ENCODE data around the gene UCN.
"Not testable (repeated sequence)": the region's sequence is repeated elsewhere in the genome, so short reads cannot be mapped to it uniquely, and the experiment has no call there.

Gene UCN

GRCh38 chr2:27281855-27282559, 26.2 kb downstream of the UCN start, which contains the start of gene TRIM54:
TRIM54 (plus strand) TSS chr2:27282429; CDS start chr2:27282732, 303 bp downstream.
- DNase-seq: no peak

GRCh38 chr2:27281442-27281841, 26.8 kb downstream of the UCN start:
- no peak for DNase-seq

- DNase-seq: no peak
Measured at GRCh38 chr2:27280826-27281225, 27.4 kb downstream of the UCN start.

DNA sequence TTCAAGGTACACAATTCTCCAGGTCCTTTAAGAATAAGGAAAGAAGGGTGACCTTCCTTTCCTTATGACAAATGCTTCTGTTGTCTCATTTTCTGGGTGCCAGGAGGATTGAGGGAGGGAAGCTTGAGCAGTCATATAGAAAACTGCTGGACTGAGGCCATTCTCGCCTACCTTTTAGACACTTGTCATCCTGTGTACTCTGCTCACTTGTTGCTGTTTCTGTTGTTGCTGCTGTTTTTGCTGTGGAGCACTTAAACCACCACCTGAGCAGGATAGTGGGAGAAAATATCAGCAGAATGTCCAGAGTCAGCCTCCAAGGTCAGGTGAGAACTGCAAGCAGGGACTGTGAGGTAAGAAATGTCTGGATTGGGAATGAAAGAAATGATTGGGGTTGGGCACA, 30.2 kb downstream of the UCN start:
- no peak for DNase-seq

GRCh38 chr2:27275211-27276150, 32.8 kb downstream of the UCN start, which contains the start of gene DNAJC5G:
DNAJC5G (plus strand) TSS chr2:27275433; CDS start chr2:27276729, 1,296 bp downstream.
- no peak for DNase-seq

DNA sequence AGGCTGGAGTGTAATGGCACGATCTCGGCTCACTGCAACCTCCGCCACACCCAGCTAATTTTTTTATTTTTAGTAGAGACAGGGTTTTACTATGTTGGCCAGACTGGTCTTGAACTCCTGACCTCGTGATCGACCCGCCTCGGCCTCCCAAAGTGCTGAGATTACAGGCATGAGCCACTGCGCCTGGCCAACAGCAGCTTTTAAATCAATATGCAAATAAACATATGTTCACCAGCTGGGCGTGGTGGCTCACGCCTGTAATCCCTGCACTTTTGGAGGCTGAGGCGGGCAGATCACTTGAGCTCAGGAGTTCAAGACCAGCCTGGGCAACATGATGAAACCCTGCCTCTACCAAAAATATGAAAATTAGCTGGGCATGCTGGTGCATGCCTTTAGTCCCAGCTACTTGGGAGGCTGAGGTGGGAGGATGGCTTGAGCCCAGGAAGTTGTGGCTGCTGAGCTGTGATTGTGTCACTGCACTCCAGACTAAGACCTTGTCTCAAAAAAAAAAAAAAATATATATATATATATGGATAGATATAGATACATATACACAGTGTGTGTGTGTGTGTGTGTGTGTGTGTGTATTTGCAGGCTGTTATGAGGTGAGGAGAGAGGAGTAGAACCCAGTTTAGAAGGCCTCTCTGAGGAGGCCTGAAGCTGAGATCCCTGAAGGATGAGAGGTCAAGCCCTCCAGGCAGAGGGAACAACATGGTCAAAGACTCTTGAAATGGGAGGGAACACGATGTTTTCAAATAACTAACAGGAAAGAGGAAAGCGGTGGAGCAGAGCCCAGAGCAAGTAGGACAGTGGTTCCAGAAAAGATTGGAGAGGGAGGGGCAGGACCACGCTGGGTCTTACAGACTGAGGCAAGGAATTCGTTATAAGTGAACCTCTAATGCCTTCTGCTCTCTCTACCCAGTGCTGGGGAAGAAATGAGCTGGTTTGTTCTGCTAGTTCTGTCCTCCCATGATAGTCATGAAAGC, 35.4 kb downstream of the UCN start:
- DNase-seq: not testable (repeated sequence)

DNA sequence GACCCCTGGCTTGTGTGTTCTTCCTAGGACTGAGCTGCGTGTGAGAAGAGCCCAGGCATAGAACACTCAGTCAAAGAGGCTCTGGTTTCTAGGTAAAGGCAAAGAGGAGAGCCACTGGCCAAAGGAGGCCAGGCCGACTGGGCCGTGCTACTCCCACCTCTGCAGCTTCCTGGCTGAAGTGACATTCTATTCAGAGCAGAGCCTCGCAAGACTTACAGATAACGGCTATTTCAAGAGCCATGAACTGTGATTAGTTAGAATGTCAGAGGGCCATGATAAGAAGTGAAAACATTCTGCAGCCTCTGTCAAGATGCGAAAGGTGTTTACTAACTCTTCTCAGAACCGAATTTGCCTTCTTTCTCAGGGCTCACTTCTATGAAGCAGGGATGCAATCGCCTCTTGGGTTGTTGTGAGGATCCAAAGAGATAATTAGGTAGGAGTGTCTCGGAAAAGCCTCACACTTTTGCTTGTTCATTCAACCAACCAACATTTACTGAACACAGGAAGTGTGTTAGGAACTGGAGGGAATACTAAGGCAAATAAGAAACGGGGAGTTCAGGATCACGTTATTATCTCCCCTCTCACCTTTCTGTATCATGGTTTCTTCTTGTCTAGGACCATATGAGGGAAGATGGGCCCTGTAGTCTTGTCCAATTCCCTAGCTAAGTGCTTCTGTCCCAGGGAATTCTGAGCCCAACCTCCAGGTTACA, 36.5 kb downstream of the UCN start:
- no peak for DNase-seq

- no peak for DNase-seq
Measured at GRCh38 chr2:27270670-27271069, 37.6 kb downstream of the UCN start.

- no peak for DNase-seq
Measured at GRCh38 chr2:27270131-27270530, 38.1 kb downstream of the UCN start.

GRCh38 chr2:27268296-27268695, 39.9 kb downstream of the UCN start:
- DNase-seq: not testable (repeated sequence)

GRCh38 chr2:27265536-27265870, 42.7 kb downstream of the UCN start:
- DNase-seq: no peak

- peak; percentile 78 to 84 for DNase-seq
Measured at GRCh38 chr2:27264753-27265535, 43.3 kb downstream of the UCN start.

- peak in 1 of 2 experiments; percentile 37 for DNase-seq
Measured at GRCh38 chr2:27264253-27264752, 43.9 kb downstream of the UCN start.

GRCh38 chr2:27263287-27264252, 44.7 kb downstream of the UCN start:
- no peak for DNase-seq

DNA sequence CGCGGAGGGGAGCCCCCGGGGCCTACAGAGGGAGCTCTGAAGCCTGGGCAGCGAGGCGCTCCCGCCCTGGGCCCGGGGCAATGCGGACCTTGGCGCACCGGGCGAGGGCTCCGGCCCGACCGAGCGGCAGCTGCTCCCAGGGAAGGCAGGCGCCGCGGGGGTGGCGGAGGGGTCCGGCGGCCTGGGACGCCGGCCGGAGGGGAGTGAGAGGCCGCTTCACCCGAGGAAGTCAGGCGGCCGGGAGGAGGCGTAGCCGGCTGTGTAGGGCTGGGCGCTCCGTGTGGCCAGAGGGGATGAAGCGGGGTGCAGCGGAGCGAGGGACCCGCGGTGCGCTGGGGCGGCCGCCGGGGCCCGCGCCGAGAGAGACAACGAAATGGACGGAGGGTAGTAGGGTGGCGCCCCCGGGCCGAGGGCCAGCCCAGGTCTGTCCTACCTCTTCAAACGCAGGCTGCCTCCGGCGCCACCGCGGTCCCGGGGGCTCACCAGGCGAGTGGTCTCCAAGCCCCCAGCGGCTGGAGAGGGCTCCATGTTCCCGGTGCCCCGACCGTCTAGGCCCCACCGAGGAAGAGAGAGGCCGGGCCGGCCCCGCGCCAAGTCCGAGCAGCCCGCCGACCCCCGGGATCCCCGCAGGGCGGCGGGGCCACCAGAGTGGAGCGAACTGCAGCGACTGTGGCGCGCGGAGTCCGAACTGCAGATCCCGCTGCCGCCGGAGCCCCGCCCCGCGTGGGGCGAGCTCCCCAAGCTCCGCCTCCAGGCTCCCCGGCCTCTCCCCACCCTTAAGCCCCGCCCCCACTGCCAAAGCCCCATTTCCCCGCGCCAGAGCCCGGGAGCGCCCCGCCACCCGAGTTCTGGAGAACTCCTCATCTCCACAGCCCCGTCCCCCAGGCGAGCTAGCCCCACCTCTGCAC, 45.6 kb downstream of the UCN start, which contains the start of gene SLC30A3:
TSS of gene SLC30A3 (minus strand) at position 669 of the 908 bp plus-strand sequence. CDS start at position 528, 141 bp downstream.
- peak; percentile 19 to 58 for DNase-seq

- DNase-seq: no peak
Measured at GRCh38 chr2:27261926-27262298, 46.3 kb downstream of the UCN start.

- DNase-seq: no peak
Measured at GRCh38 chr2:27261241-27261925, 46.9 kb downstream of the UCN start.

GRCh38 chr2:27258051-27258450, 50.2 kb downstream of the UCN start:
- DNase-seq: no peak

All from NCI-H1930 (cell line).